Measurements from ENCODE around the gene DOK4.
A peak's percentile ranks its signal among the peaks of the same experiment; 100 is the strongest.

DOK4 gene

GRCh38 chr16:57485916-57486857 is at the start of gene DOK4:
DOK4 (minus strand) TSS chr16:57486493; CDS start chr16:57479507, 6,986 bp downstream.
- DNase-seq: peak; percentile 73

- DNase-seq: peak; percentile 87
Measured at GRCh38 chr16:57535680-57536305, 49.5 kb upstream of the DOK4 start.

GRCh38 chr16:57534881-57535658 is 48.8 kb upstream of the DOK4 start:
- DNase-seq: no peak

GRCh38 chr16:57534337-57534880 is 48.1 kb upstream of the DOK4 start:
- no peak for DNase-seq

- DNase-seq: peak; percentile 68
Measured at GRCh38 chr16:57533431-57534336, 47.4 kb upstream of the DOK4 start.

GRCh38 chr16:57532266-57532625 is 46.0 kb upstream of the DOK4 start:
- DNase-seq: no peak

GRCh38 chr16:57531635-57532265 is 45.5 kb upstream of the DOK4 start:
- DNase-seq: no peak

- no peak for DNase-seq
Measured at GRCh38 chr16:57531253-57531575, 44.9 kb upstream of the DOK4 start.

GRCh38 chr16:57530522-57531252 is 44.4 kb upstream of the DOK4 start:
- no peak for DNase-seq

- DNase-seq: no peak
Measured at GRCh38 chr16:57530104-57530521, 43.8 kb upstream of the DOK4 start.

GRCh38 chr16:57529391-57530103 is 43.3 kb upstream of the DOK4 start:
- no peak for DNase-seq

- no peak for DNase-seq
Measured at GRCh38 chr16:57528499-57529390, 42.5 kb upstream of the DOK4 start.

GRCh38 chr16:57527610-57528360 is 41.5 kb upstream of the DOK4 start:
- no peak for DNase-seq

- no peak for DNase-seq
Measured at GRCh38 chr16:57527027-57527426, 40.7 kb upstream of the DOK4 start.

- no peak for DNase-seq
Measured at GRCh38 chr16:57526498-57526897, 40.2 kb upstream of the DOK4 start.

- DNase-seq: no peak
Measured at GRCh38 chr16:57525761-57526160, 39.5 kb upstream of the DOK4 start.

GRCh38 chr16:57522960-57523359 is 36.7 kb upstream of the DOK4 start:
- no peak for DNase-seq

GRCh38 chr16:57519796-57520360 is 33.6 kb upstream of the DOK4 start:
- DNase-seq: peak; percentile 45
